GM10266 (cell line): ENCODE results near the gene CLIP2.

Experiments used
- DNase-seq: peaks from one replicate; pipeline ENCODE4 v3.0.0; 2012; ENCODE audit errors: extremely low spot score
- TF ChIP-seq, protein P1 (sequence below): IDR thresholded peaks from 2 replicates; pipeline ENCODE4 v1.5.1; 2012; ENCODE audit warnings: mild to moderate bottlenecking, low read depth; ENCODE audit not compliant: control insufficient read depth, insufficient read depth; ENCODE audit errors: missing control alignments

Gene CLIP2

GRCh38 chr7:74292757-74293576 is 3.8 kb downstream of the CLIP2 start:
- no peak for DNase-seq
- TF ChIP-seq, protein P1, sequence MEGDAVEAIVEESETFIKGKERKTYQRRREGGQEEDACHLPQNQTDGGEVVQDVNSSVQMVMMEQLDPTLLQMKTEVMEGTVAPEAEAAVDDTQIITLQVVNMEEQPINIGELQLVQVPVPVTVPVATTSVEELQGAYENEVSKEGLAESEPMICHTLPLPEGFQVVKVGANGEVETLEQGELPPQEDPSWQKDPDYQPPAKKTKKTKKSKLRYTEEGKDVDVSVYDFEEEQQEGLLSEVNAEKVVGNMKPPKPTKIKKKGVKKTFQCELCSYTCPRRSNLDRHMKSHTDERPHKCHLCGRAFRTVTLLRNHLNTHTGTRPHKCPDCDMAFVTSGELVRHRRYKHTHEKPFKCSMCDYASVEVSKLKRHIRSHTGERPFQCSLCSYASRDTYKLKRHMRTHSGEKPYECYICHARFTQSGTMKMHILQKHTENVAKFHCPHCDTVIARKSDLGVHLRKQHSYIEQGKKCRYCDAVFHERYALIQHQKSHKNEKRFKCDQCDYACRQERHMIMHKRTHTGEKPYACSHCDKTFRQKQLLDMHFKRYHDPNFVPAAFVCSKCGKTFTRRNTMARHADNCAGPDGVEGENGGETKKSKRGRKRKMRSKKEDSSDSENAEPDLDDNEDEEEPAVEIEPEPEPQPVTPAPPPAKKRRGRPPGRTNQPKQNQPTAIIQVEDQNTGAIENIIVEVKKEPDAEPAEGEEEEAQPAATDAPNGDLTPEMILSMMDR: no peak

GRCh38 chr7:74293577-74293908 is 4.3 kb downstream of the CLIP2 start:
- TF ChIP-seq, protein P1: no peak
- DNase-seq: no peak

- no peak for DNase-seq
- TF ChIP-seq, protein P1: no peak
Observed at GRCh38 chr7:74294191-74294998, 5.2 kb downstream of the CLIP2 start.

DNA sequence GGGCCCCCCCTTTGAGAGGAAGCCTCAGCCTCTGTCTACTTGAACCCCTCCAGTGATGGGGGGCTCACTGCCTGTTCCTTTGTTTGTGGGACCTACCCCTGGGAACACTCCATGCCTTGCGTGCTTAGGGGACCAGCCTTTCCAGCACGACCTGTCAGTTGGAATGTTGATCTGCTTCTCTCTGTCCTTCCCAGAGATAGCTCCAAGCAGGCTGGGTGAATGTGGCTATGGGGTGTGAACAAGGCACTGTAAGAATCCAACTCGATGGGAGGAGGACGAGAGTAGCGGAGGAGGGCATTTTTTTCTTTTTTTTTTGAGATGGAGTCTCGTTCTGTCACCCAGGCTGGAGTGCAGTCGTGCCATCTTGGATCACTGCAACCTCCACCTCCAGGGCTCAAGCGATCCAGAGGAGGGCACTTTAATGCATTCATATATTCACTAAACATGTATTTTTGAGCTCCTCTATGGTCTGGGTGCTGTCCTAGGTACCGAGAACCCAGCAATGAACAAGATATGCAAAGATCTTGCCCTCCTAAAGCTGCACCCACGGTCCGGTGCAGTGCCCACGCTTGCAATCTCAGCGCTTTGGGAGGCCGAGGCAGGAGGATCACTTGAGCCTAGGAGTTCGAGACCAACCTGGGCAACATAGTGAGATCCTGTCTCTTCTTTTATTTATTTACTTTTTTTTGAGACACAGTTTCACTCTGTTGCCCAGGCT is 8.5 kb downstream of the CLIP2 start:
- no peak for DNase-seq
- TF ChIP-seq, protein P1: no peak

- TF ChIP-seq, protein P1: no peak
- DNase-seq: no peak
Observed at GRCh38 chr7:74299401-74299800, 10.2 kb downstream of the CLIP2 start.

- no peak for DNase-seq
- TF ChIP-seq, protein P1: no peak
Observed at GRCh38 chr7:74300926-74301325, 11.7 kb downstream of the CLIP2 start.

DNA sequence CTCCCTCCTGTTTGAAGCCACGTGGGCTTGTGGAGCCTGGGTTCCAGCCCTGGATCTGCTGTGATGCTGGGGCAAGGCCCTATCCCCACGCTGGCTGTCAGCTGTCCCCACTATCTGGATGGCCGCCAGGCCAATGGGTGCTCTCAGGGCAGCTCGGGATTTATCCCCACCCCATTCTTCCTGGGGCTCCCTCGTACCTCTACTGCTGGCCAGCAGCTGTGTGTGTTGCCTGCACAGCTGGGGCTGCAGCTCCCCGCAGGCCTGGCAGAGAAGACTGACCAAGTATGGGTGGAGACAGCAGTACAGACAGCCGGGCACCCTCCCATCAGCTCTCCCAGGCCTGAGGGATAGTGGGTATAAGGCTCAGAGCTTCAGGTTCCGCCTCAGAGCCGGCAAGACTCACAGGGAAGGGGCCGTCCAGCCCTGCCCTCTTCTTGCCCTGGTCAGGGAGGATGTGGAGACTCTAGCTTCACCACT is 13.6 kb downstream of the CLIP2 start:
- no peak for DNase-seq
- TF ChIP-seq, protein P1: no peak
